ENCODE data around the gene HSP90AA1. TPM values are rescaled to one million over a fixed set of nuclear protein-coding genes. Genes with fewer than 3 reads are reported as not detected.
"Not testable (repeated sequence)": the region's sequence is repeated elsewhere in the genome, so short reads cannot be mapped to it uniquely, and the experiment has no call there.

Gene HSP90AA1
- total and polyA plus RNA-seq, 12 donors = 315 to 612 (median 451) TPM

- peaks cover 0 to 71% (median 54%) of the 10 kb centered on the region in 9 donors for H3K36me3 ChIP-seq
- H3K27me3 ChIP-seq = no peaks in the 10 kb centered on the region
- TF ChIP-seq CTCF (IDR thresholded peaks at IDR 0.05) = no peak
- peaks cover 0 to 28% (median 26%) of the 10 kb centered on the region in 9 donors for H3K4me1 ChIP-seq
- DNase-seq (no peak), ATAC-seq (no peak)
- no peaks in the 10 kb centered on the region for H3K9me3 ChIP-seq
- H3K27ac ChIP-seq = no peak overlapping the region
- no peak overlapping the region for H3K4me3 ChIP-seq
- intact Hi-C loops (cut with DNase I) = no loop called here
- 91 to 93% methylated on average over 10 of the region's 10 CpGs for WGBS, 2 donors
Measured at GRCh38 chr14:102078831-102079699, 7.8 kb downstream of the HSP90AA1 start.

- H3K4me3 ChIP-seq; H3K27ac ChIP-seq; H3K27me3 ChIP-seq; DNase-seq; intact Hi-C loops (cut with DNase I); H3K9me3 ChIP-seq: not testable (repeated sequence)
- WGBS, 2 donors = 93% methylated on average over 11 of the region's 11 CpGs
- peak in 1 of 8 donors; percentile 33 for ATAC-seq
- H3K4me1 ChIP-seq = peaks cover 0 to 21% (median 19%) of the 10 kb centered on the region in 9 donors
- H3K36me3 ChIP-seq = peaks cover 0 to 64% (median 47%) of the 10 kb centered on the region in 9 donors
Measured at GRCh38 chr14:102078361-102078791, 8.5 kb downstream of the HSP90AA1 start.

GRCh38 chr14:102077382-102077709, 9.5 kb downstream of the HSP90AA1 start:
- no peak for TF ChIP-seq CTCF (IDR thresholded peaks at IDR 0.05)
- intact Hi-C loops (cut with DNase I) = no loop called here
- DNase-seq (no peak), ATAC-seq (peak in 1 of 8 donors; percentile 25)
- no peak overlapping the region for H3K4me3 ChIP-seq
- H3K4me1 ChIP-seq = peaks cover 0 to 10% (median 9%) of the 10 kb centered on the region in 9 donors
- no peaks in the 10 kb centered on the region for H3K27me3 ChIP-seq
- H3K36me3 ChIP-seq = peaks cover 0 to 54% (median 36%) of the 10 kb centered on the region in 9 donors
- 84 to 93% methylated on average over 5 of the region's 5 CpGs for WGBS, 2 donors
- no peaks in the 10 kb centered on the region for H3K9me3 ChIP-seq
- H3K27ac ChIP-seq = no peak overlapping the region

- H3K27me3 ChIP-seq = no peaks in the 10 kb centered on the region
- DNase-seq (no peak), ATAC-seq (no peak)
- intact Hi-C loops (cut with DNase I) = no loop called here
- no peaks in the 10 kb centered on the region for H3K4me1 ChIP-seq
- no peak overlapping the region for H3K4me3 ChIP-seq
- no peaks in the 10 kb centered on the region for H3K9me3 ChIP-seq
- peaks cover 0 to 32% (median 16%) of the 10 kb centered on the region in 9 donors for H3K36me3 ChIP-seq
- H3K27ac ChIP-seq = no peak overlapping the region
- 90 to 94% methylated on average over 4 of the region's 4 CpGs for WGBS, 2 donors
- TF ChIP-seq CTCF (IDR thresholded peaks at IDR 0.05) = no peak
Measured at GRCh38 chr14:102075155-102075554, 11.7 kb downstream of the HSP90AA1 start.

GRCh38 chr14:102074415-102074964, 12.4 kb downstream of the HSP90AA1 start:
- DNase-seq (no peak), ATAC-seq (no peak)
- TF ChIP-seq CTCF (IDR thresholded peaks at IDR 0.05) = no peak
- Histone ChIP-seq H3K27me3 (no peaks in the 10 kb centered on the region), H3K4me1 (no peaks in the 10 kb centered on the region), H3K36me3 (peaks cover 0 to 25% (median 9%) of the 10 kb centered on the region in 9 donors), H3K9me3 (no peaks in the 10 kb centered on the region), H3K4me3 (no peak overlapping the region), H3K27ac (no peak overlapping the region)
- intact Hi-C loops (cut with DNase I) = no loop called here
- 94% methylated on average over 4 of the region's 4 CpGs for WGBS, 2 donors

Data from heart right ventricle (tissue), 16 donors.